ENCODE data around the gene ABCB4.

GRCh38 chr7:87473192-87473591 lies 2.3 kb downstream of the ABCB4 start:
- TF ChIP-seq, protein P1, sequence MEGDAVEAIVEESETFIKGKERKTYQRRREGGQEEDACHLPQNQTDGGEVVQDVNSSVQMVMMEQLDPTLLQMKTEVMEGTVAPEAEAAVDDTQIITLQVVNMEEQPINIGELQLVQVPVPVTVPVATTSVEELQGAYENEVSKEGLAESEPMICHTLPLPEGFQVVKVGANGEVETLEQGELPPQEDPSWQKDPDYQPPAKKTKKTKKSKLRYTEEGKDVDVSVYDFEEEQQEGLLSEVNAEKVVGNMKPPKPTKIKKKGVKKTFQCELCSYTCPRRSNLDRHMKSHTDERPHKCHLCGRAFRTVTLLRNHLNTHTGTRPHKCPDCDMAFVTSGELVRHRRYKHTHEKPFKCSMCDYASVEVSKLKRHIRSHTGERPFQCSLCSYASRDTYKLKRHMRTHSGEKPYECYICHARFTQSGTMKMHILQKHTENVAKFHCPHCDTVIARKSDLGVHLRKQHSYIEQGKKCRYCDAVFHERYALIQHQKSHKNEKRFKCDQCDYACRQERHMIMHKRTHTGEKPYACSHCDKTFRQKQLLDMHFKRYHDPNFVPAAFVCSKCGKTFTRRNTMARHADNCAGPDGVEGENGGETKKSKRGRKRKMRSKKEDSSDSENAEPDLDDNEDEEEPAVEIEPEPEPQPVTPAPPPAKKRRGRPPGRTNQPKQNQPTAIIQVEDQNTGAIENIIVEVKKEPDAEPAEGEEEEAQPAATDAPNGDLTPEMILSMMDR (IDR thresholded peaks at IDR 0.05), result no peak
- TF ChIP-seq EZH2phosphoT487 (IDR thresholded peaks at IDR 0.05), result no peak
